ENCODE results near the gene PEAK3.

The PEAK3 gene

GRCh38 chr19:2315121-2315817 is 33.3 kb upstream of the PEAK3 start:
- no peak for FAIRE-seq

GRCh38 chr19:2312820-2313501 is 31.0 kb upstream of the PEAK3 start:
- no peak for FAIRE-seq

- no peak for FAIRE-seq
Measured at GRCh38 chr19:2311093-2311492, 29.1 kb upstream of the PEAK3 start.

GRCh38 chr19:2309734-2310362 is 27.9 kb upstream of the PEAK3 start:
- FAIRE-seq: no peak

- no peak for FAIRE-seq
Measured at GRCh38 chr19:2308114-2308556, 26.2 kb upstream of the PEAK3 start, which contains the start of gene LINGO3. Gene LINGO3, minus strand, starts transcription at chr19:2308154. Its CDS starts 16,378 bp downstream, at chr19:2291776.

- no peak for FAIRE-seq
Measured at GRCh38 chr19:2307518-2308012, 25.6 kb upstream of the PEAK3 start.

GRCh38 chr19:2306971-2307370 is 25.0 kb upstream of the PEAK3 start:
- no peak for FAIRE-seq

GRCh38 chr19:2306281-2306806 is 24.4 kb upstream of the PEAK3 start:
- no peak for FAIRE-seq

- no peak for FAIRE-seq
Measured at GRCh38 chr19:2305452-2306280, 23.7 kb upstream of the PEAK3 start.

GRCh38 chr19:2303211-2303798 is 21.3 kb upstream of the PEAK3 start:
- FAIRE-seq: no peak

- no peak for FAIRE-seq
Measured at GRCh38 chr19:2302319-2303210, 20.6 kb upstream of the PEAK3 start.

- no peak for FAIRE-seq
Measured at GRCh38 chr19:2300533-2300932, 18.6 kb upstream of the PEAK3 start.

- FAIRE-seq: no peak
Measured at GRCh38 chr19:2296141-2296540, 14.2 kb upstream of the PEAK3 start.

- no peak for FAIRE-seq
Measured at GRCh38 chr19:2294687-2295335, 12.8 kb upstream of the PEAK3 start.

- no peak for FAIRE-seq
Measured at GRCh38 chr19:2291185-2291751, 9.3 kb upstream of the PEAK3 start.

GRCh38 chr19:2290441-2291184 is 8.6 kb upstream of the PEAK3 start:
- no peak for FAIRE-seq

- no peak for FAIRE-seq
Measured at GRCh38 chr19:2289714-2290435, 7.9 kb upstream of the PEAK3 start.

All from colon (tissue), 2 donors.